Measurements from ENCODE around the gene NDUFB4. TPM values are rescaled to one million over a fixed set of nuclear protein-coding genes. Genes with fewer than 3 reads are reported as not detected.

NDUFB4 gene
- total RNA-seq, 4 donors from 2014 or later = 81.4 to 197 (median 119) TPM

- intact Hi-C loops (cut with DNase I) = loop anchor here (5.0 kb wide), 2 partner anchors 134 to 314 kb away; no protein-coding TSS in a partner anchor
- no peaks in the 10 kb centered on the region for H3K27me3 ChIP-seq
- WGBS, 2 donors = 46 to 59% methylated on average over 4 to 6 of the region's 7 CpGs
- peaks cover 7 to 32% (median 16%) of the 10 kb centered on the region in 3 donors for H3K4me1 ChIP-seq
- no peaks in the 10 kb centered on the region for H3K9me3 ChIP-seq
- H3K36me3 ChIP-seq = no peaks in the 10 kb centered on the region
- DNase-seq = no peak
- H3K4me3 ChIP-seq = no peak overlapping the region
- peak overlapping the region in 2 of 4 donors; percentile 21 to 62 for H3K27ac ChIP-seq
- TF ChIP-seq POLR2A (IDR thresholded peaks at IDR 0.05) = no peak
- TF ChIP-seq, protein P1, sequence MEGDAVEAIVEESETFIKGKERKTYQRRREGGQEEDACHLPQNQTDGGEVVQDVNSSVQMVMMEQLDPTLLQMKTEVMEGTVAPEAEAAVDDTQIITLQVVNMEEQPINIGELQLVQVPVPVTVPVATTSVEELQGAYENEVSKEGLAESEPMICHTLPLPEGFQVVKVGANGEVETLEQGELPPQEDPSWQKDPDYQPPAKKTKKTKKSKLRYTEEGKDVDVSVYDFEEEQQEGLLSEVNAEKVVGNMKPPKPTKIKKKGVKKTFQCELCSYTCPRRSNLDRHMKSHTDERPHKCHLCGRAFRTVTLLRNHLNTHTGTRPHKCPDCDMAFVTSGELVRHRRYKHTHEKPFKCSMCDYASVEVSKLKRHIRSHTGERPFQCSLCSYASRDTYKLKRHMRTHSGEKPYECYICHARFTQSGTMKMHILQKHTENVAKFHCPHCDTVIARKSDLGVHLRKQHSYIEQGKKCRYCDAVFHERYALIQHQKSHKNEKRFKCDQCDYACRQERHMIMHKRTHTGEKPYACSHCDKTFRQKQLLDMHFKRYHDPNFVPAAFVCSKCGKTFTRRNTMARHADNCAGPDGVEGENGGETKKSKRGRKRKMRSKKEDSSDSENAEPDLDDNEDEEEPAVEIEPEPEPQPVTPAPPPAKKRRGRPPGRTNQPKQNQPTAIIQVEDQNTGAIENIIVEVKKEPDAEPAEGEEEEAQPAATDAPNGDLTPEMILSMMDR (IDR thresholded peaks at IDR 0.05) = no peak
Measured at GRCh38 chr3:120555657-120556509, 40.3 kb upstream of the NDUFB4 start.

- no peaks in the 10 kb centered on the region for H3K9me3 ChIP-seq
- H3K4me3 ChIP-seq = no peak overlapping the region
- no peaks in the 10 kb centered on the region for H3K36me3 ChIP-seq
- intact Hi-C loops (cut with DNase I) = loop anchor here (5.0 kb wide), 2 partner anchors 135 to 315 kb away; no protein-coding TSS in a partner anchor
- peaks cover 7 to 38% (median 16%) of the 10 kb centered on the region in 3 donors for H3K4me1 ChIP-seq
- DNase-seq = no peak
- H3K27ac ChIP-seq = peak overlapping the region in 1 of 4 donors; percentile 73
- no peak for TF ChIP-seq POLR2A (IDR thresholded peaks at IDR 0.05)
- TF ChIP-seq, protein P1 (IDR thresholded peaks at IDR 0.05) = no peak
- no peaks in the 10 kb centered on the region for H3K27me3 ChIP-seq
Measured at GRCh38 chr3:120557115-120557514, 39.0 kb upstream of the NDUFB4 start.

GRCh38 chr3:120558771-120559241 lies 37.3 kb upstream of the NDUFB4 start:
- H3K27me3 ChIP-seq = no peaks in the 10 kb centered on the region
- intact Hi-C loops (cut with DNase I) = loop anchor here (5.0 kb wide), 2 partner anchors 137 to 317 kb away; no protein-coding TSS in a partner anchor
- 0% methylated on average over 17 of the region's 17 CpGs for WGBS, 2 donors

GRCh38 chr3:120559242-120560061 lies 36.7 kb upstream of the NDUFB4 start:
- H3K27ac ChIP-seq = peak overlapping the region; percentile 8 to 86 (median 74)
- 10 to 16% methylated on average over 12 to 13 of the region's 15 CpGs for WGBS, 2 donors
- no peaks in the 10 kb centered on the region for H3K36me3 ChIP-seq
- H3K9me3 ChIP-seq = no peaks in the 10 kb centered on the region
- peaks cover 7 to 38% (median 16%) of the 10 kb centered on the region in 3 donors for H3K4me1 ChIP-seq
- H3K4me3 ChIP-seq = peak overlapping the region; percentile 14 to 67 (median 46)
- H3K27me3 ChIP-seq = no peaks in the 10 kb centered on the region
- intact Hi-C loops (cut with DNase I) = loop anchor here (2.0 to 5.0 kb wide), 3 partner anchors 137 to 317 kb away; no protein-coding TSS in a partner anchor
- DNase-seq = no peak
- TF ChIP-seq, protein P1 (IDR thresholded peaks at IDR 0.05) = no peak
- no peak for TF ChIP-seq POLR2A (IDR thresholded peaks at IDR 0.05)

More at GRCh38 chr3:120558771-120559241, 37.3 kb upstream of the NDUFB4 start:
- TF ChIP-seq, protein P1 (IDR thresholded peaks at IDR 0.05) = peak; percentile 96 to 100 (median 98)
- TF ChIP-seq POLR2A (IDR thresholded peaks at IDR 0.05) = no peak
- peak overlapping the region; percentile 14 to 67 (median 46) for H3K4me3 ChIP-seq
- peaks cover 7 to 38% (median 16%) of the 10 kb centered on the region in 3 donors for H3K4me1 ChIP-seq
- DNase-seq = peak; percentile 53
- H3K36me3 ChIP-seq = no peaks in the 10 kb centered on the region
- H3K9me3 ChIP-seq = no peaks in the 10 kb centered on the region
- peak overlapping the region; percentile 40 to 86 (median 74) for H3K27ac ChIP-seq

Data from esophagus squamous epithelium (tissue), 5 donors.